ENCODE measurements around the gene ADRA2B.
"Not testable (repeated sequence)": the region's sequence is repeated elsewhere in the genome, so short reads cannot be mapped to it uniquely, and the experiment has no call there.

ADRA2B gene

DNA sequence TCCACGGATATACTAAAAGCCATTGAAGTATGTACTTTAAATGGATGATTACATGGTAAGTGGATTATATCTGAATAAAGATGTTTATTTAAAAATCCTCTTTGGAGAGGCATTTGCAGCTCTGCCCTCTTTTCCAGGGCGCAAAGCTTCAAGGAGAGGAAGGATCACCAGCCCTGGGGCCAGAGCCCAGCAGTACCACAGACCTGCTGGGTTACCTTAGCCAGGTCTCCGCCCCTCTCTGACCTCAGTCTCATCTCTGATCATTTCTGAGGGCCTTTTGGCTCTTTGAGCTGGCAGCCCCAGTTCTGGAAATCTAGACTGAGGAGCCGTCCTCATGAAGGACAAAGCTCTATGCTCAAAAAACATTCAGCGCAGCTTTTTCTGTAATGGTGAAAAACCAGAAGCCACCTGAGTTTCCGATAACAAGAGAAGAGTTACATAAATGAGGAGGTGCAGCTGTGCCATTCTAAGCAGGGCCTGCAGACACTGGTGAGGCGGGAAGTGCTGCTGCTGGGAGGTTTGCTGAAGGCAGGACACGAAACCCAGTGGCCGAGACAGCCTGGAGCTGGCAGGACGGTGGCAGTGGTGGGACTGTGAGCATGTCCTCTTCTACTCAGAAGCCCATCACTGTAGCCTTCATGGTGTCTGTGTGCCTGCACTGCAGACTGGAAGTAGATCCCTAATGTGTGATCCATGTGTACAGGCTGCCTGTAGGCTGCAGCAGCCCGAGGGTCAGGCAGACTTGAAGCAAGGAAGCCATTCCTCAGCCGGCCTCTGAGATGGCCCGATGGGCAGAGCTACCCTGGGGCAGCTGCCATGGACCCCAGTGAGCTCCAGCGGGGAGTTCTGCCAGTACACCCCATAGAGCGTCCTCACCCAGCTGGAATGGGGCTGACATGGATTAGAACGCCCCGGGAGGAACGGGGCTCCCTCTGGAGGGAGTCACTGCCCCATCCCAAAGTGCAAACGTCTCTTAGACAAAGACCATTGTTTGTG, 27.7 kb downstream of the ADRA2B start:
- Mint-ChIP-seq H3K4me1 (peaks cover 12% of the 10 kb centered on the region), H3K9me3 (peaks cover 3% of the 10 kb centered on the region), H3K36me3 (ENCODE audit: low read depth) (no peaks in the 10 kb centered on the region), H3K4me3 (no peak overlapping the region), H3K27me3 (ENCODE audit: low read depth) (peaks cover 11% of the 10 kb centered on the region), H3K27ac (no peak overlapping the region)
- TF ChIP-seq, protein P1, sequence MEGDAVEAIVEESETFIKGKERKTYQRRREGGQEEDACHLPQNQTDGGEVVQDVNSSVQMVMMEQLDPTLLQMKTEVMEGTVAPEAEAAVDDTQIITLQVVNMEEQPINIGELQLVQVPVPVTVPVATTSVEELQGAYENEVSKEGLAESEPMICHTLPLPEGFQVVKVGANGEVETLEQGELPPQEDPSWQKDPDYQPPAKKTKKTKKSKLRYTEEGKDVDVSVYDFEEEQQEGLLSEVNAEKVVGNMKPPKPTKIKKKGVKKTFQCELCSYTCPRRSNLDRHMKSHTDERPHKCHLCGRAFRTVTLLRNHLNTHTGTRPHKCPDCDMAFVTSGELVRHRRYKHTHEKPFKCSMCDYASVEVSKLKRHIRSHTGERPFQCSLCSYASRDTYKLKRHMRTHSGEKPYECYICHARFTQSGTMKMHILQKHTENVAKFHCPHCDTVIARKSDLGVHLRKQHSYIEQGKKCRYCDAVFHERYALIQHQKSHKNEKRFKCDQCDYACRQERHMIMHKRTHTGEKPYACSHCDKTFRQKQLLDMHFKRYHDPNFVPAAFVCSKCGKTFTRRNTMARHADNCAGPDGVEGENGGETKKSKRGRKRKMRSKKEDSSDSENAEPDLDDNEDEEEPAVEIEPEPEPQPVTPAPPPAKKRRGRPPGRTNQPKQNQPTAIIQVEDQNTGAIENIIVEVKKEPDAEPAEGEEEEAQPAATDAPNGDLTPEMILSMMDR (IDR thresholded peaks at IDR 0.05; ENCODE audit: unreplicated experiment in 3 of 3): no peak

- Mint-ChIP-seq H3K36me3 (ENCODE audit: low read depth) (no peaks in the 10 kb centered on the region), H3K4me1 (peaks cover 14% of the 10 kb centered on the region), H3K27me3 (ENCODE audit: low read depth) (peaks cover 5% of the 10 kb centered on the region), H3K4me3 (no peak overlapping the region), H3K9me3 (peaks cover 3% of the 10 kb centered on the region), H3K27ac (no peak overlapping the region)
- TF ChIP-seq, protein P1 (IDR thresholded peaks at IDR 0.05; ENCODE audit: unreplicated experiment in 3 of 3): no peak
Measured at GRCh38 chr2:96087130-96087529, 29.2 kb downstream of the ADRA2B start.

GRCh38 chr2:96085541-96086355, 30.6 kb downstream of the ADRA2B start:
- H3K27ac Mint-ChIP-seq: no peak overlapping the region
- TF ChIP-seq, protein P1 (IDR thresholded peaks at IDR 0.05; ENCODE audit: unreplicated experiment in 3 of 3): no peak
- H3K27me3 Mint-ChIP-seq (ENCODE audit: low read depth): peaks cover 4% of the 10 kb centered on the region
- H3K4me3 Mint-ChIP-seq: no peak overlapping the region
- H3K36me3 Mint-ChIP-seq (ENCODE audit: low read depth): no peaks in the 10 kb centered on the region
- H3K4me1 Mint-ChIP-seq: peaks cover 14% of the 10 kb centered on the region
- H3K9me3 Mint-ChIP-seq: peaks cover 3% of the 10 kb centered on the region

GRCh38 chr2:96084858-96085518, 31.4 kb downstream of the ADRA2B start:
- not testable (repeated sequence) for H3K4me1 Mint-ChIP-seq; H3K4me3 Mint-ChIP-seq; H3K27ac Mint-ChIP-seq; H3K9me3 Mint-ChIP-seq; H3K36me3 Mint-ChIP-seq (ENCODE audit: low read depth); H3K27me3 Mint-ChIP-seq (ENCODE audit: low read depth)

DNA sequence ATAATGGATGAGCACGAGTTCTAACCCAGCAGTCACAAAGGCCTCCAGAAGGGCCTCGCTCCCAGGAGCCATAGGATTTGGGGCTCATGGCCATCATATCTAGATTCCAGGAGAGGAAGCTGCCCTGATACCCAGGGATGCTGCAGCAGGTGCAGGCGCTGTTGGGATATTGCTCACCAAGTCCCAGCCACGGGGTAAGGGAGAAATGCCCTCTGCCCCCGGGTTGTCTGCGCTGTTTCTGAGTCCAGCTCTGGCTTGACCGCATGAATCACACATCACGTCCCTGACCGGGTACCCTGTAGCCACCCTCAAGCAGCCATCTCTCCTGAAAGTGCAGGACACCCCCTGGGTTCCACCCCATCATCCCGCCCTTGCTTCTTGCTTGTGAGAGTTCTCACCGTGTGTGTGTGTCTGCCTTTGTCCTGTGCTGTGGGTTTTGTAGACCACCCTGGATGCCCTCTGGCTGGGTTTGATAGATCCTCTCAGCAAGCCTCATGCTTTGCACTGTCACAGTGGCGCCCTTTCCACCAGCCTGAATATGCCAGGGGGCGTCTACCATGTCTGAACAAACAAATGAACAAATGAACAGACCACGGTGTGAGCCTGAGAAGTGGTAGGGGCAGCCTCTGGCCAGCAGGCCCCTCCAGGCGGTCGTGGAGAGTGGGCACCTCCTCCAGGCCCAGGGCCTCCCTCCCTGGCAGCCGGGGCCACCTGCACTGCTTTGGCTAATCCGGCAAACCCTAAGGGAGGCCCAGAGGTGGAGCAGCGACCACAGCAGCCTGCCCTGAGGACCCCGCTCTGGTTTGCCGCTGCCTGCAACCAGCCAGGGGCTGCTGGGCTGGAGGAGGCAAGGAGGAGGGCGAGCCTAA, 32.1 kb downstream of the ADRA2B start:
- Mint-ChIP-seq H3K36me3 (ENCODE audit: low read depth) (no peaks in the 10 kb centered on the region), H3K27ac (no peak overlapping the region), H3K4me1 (peaks cover 6% of the 10 kb centered on the region), H3K4me3 (no peak overlapping the region), H3K27me3 (ENCODE audit: low read depth) (peaks cover 4% of the 10 kb centered on the region), H3K9me3 (peaks cover 3% of the 10 kb centered on the region)
- TF ChIP-seq, protein P1 (IDR thresholded peaks at IDR 0.05; ENCODE audit: unreplicated experiment in 3 of 3): no peak

Data from nephron (organoid).